ENCODE measurements around the gene PALD1. TPM values are rescaled to one million over a fixed set of nuclear protein-coding genes. Genes with fewer than 3 reads are reported as not detected.

Gene PALD1
- total RNA-seq, 1 experiment from 2014 or later, result 33.1 TPM

GRCh38 chr10:70478191-70479164, at the start of gene PALD1 (continued):
- peak; percentile 24 for TF ChIP-seq ZBTB33 (IDR thresholded peaks at IDR 0.05; ENCODE audit: extremely low read depth, insufficient replicate concordance, low read length)
- peak; percentile 57; the same call in 1 of the 2 replicates for TF ChIP-seq ZFX (IDR thresholded peaks at IDR 0.05)
- no peak for TF ChIP-seq TCF7L2 (IDR thresholded peaks at IDR 0.05; ENCODE audit: borderline replicate concordance, extremely low read depth, insufficient read depth, insufficient read length)
- TF ChIP-seq RAD21 (IDR thresholded peaks at IDR 0.05; ENCODE audit: low read depth), result no peak
- peak; percentile 29; the same call in 1 of the 2 replicates for TF ChIP-seq SP1 (IDR thresholded peaks at IDR 0.05; ENCODE audit: low read depth)

DNA sequence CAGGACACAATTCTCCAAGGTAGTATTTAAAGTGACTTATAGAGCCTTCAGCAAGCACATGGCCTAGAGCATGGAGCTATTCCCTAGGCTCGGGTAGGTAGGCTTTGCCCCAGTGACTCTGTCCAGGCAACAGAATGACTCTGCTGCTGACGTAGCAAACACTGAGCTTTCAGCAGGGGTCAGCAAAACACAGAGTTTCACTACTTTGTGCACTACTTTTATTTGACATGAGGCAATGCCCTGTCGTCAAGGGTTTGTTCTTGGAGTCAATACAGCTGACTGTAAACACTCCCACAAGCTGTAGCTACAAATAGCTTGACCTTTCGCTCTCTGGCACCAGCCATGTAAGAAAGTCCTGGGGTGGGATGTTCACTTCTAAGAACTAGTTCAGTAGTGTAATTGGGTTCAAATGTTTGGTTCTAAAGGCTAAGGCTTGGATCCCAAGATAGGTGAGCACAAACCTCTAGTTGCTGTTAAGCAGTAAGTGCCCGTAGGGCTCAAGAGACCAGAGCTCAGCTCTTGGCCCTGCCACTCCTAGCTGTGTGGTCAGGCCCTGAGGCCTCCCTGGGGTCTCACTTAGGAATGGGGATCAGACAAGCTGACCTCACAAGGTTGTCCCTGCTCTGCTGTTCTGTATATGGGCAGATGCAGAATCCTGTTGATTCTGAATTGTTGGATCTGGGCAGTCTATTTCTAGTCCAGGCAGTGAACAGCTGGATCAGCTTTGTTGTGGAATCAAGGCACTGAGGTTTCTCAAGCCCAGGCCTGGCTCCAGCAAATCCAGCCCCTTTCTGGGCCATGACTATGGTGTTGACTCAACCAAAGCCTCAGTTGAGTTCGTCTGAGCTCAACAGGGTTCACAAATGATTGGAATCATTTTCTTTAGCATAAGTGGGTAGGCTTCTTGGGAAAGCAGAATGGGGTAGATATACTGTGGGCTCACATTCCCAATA, 47.8 kb upstream of the PALD1 start:
- H3K4me1 ChIP-seq (ENCODE audit: control insufficient read depth in 1 of 2, insufficient read depth in 2 of 2, low read length in 2 of 2), result no peaks in the 10 kb centered on the region; a peak in 1 of 4 replicates
- ChIA-PET RAD21 (ENCODE audit: low non-redundant PET in 1 of 2, low total read pairs in 2 of 2, uncharacterized antibody in 2 of 2, unreplicated experiment in 2 of 2) (no interaction called here), POLR2A (no interaction called here), CTCF (interaction anchor here (1.1 kb wide), 1 partner anchor 31 kb away, joined by 3 read pairs; no protein-coding TSS in a partner anchor)
- no peak for DNase-seq (ENCODE audit: low read depth, low spot score)
- no TSS peak for BruUV-seq (replicated peaks)
- no peak overlapping the region for H3K9ac ChIP-seq (ENCODE audit: low read length)
- no peaks in the 10 kb centered on the region for H4K20me1 ChIP-seq (ENCODE audit: insufficient read depth)
- H3K4me3 ChIP-seq (replicated peaks in 1 of 2; ENCODE audit: low read depth in 1 of 2, low read length in 2 of 2), result no peak overlapping the region
- no peaks in the 10 kb centered on the region for H3K9me2 ChIP-seq (ENCODE audit: insufficient read depth)
- no peaks in the 10 kb centered on the region for H3K27me3 ChIP-seq (ENCODE audit: insufficient read depth, low read length)
- intact Hi-C loops (cut with micrococcal nuclease), result no loop called here
- no peak overlapping the region for H3K4me2 ChIP-seq (ENCODE audit: low read length)
- H2AFZ ChIP-seq (ENCODE audit: low read depth, low read length, poor library complexity, severe bottlenecking), result no peak overlapping the region
- peak; percentile 40 for ATAC-seq
- no peak overlapping the region for H3K27ac ChIP-seq (ENCODE audit: low read depth, low read length)
- TF ChIP-seq, protein P1, sequence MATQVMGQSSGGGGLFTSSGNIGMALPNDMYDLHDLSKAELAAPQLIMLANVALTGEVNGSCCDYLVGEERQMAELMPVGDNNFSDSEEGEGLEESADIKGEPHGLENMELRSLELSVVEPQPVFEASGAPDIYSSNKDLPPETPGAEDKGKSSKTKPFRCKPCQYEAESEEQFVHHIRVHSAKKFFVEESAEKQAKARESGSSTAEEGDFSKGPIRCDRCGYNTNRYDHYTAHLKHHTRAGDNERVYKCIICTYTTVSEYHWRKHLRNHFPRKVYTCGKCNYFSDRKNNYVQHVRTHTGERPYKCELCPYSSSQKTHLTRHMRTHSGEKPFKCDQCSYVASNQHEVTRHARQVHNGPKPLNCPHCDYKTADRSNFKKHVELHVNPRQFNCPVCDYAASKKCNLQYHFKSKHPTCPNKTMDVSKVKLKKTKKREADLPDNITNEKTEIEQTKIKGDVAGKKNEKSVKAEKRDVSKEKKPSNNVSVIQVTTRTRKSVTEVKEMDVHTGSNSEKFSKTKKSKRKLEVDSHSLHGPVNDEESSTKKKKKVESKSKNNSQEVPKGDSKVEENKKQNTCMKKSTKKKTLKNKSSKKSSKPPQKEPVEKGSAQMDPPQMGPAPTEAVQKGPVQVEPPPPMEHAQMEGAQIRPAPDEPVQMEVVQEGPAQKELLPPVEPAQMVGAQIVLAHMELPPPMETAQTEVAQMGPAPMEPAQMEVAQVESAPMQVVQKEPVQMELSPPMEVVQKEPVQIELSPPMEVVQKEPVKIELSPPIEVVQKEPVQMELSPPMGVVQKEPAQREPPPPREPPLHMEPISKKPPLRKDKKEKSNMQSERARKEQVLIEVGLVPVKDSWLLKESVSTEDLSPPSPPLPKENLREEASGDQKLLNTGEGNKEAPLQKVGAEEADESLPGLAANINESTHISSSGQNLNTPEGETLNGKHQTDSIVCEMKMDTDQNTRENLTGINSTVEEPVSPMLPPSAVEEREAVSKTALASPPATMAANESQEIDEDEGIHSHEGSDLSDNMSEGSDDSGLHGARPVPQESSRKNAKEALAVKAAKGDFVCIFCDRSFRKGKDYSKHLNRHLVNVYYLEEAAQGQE (IDR thresholded peaks at IDR 0.05; ENCODE audit: low read depth), result no peak
- 0 out of 2 replicates have a peak, but pooled peaks have one; percentile 11 for TF ChIP-seq RAD21 (IDR thresholded peaks at IDR 0.05; ENCODE audit: low read depth)
- peaks cover 5 to 8% of the 10 kb centered on the region in 2 experiments; a peak in 3 of 4 replicates for H3K36me3 ChIP-seq (ENCODE audit: control insufficient read depth in 1 of 2, insufficient read depth in 2 of 2, low read length in 2 of 2)
- H3K79me2 ChIP-seq (ENCODE audit: insufficient read depth, low read length), result no peaks in the 10 kb centered on the region
- H3K9me3 ChIP-seq (ENCODE audit: control insufficient read depth in 1 of 2, insufficient read depth in 1 of 2, low read depth in 1 of 2, low read length in 2 of 2), result no peaks in the 10 kb centered on the region

Data from HCT116 (cell line).